Measurements from ENCODE around the gene ACACB.

DNA sequence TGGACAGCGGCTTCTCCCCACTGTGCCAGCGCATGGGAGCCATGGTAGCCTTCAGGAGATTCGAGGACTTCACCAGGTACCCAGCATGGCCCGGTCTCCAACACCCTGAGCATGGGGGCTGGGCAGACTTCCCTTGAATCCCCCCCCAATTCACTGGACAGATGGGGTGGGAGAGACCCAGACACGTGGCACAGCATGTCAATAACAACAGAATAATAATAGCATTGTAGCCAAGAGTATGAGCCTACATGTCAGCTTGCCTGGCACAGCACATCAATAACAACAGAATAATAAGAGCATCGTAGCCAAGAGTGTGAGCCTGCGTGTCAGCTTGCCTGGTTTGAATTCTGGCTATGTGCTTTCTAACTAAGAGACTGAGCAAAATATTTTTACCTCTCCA is 116.3 kb downstream of the ACACB start:
- TF ChIP-seq, protein P1, sequence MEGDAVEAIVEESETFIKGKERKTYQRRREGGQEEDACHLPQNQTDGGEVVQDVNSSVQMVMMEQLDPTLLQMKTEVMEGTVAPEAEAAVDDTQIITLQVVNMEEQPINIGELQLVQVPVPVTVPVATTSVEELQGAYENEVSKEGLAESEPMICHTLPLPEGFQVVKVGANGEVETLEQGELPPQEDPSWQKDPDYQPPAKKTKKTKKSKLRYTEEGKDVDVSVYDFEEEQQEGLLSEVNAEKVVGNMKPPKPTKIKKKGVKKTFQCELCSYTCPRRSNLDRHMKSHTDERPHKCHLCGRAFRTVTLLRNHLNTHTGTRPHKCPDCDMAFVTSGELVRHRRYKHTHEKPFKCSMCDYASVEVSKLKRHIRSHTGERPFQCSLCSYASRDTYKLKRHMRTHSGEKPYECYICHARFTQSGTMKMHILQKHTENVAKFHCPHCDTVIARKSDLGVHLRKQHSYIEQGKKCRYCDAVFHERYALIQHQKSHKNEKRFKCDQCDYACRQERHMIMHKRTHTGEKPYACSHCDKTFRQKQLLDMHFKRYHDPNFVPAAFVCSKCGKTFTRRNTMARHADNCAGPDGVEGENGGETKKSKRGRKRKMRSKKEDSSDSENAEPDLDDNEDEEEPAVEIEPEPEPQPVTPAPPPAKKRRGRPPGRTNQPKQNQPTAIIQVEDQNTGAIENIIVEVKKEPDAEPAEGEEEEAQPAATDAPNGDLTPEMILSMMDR (conservative IDR thresholded peaks at IDR 0.05) = no peak
- TF ChIP-seq ZFX (IDR thresholded peaks at IDR 0.05) = no peak
